Fibroblast of skin of right biceps (primary cell): Measurements from ENCODE around the gene PDGFB.

Experiments used
- DNase-seq: peaks from one replicate; pipeline ENCODE4 v3.0.0-alpha.2; 2013

The PDGFB gene

GRCh38 chr22:39244496-39245129, at the start of gene PDGFB:
Gene PDGFB (minus strand): TSS chr22:39244982. CDS start chr22:39243963, 1,019 bp downstream.
- no peak for DNase-seq

GRCh38 chr22:39293766-39294368, 49.1 kb upstream of the PDGFB start:
- no peak for DNase-seq

- DNase-seq: peak; percentile 96
Measured at GRCh38 chr22:39292561-39293074, 47.8 kb upstream of the PDGFB start.

- no peak for DNase-seq
Measured at GRCh38 chr22:39292031-39292462, 47.3 kb upstream of the PDGFB start.

- DNase-seq: no peak
Measured at GRCh38 chr22:39291523-39291922, 46.7 kb upstream of the PDGFB start.

GRCh38 chr22:39290724-39291161, 46.0 kb upstream of the PDGFB start:
- DNase-seq: peak; percentile 46

GRCh38 chr22:39289975-39290720, 45.4 kb upstream of the PDGFB start:
- DNase-seq: no peak

- DNase-seq: no peak
Measured at GRCh38 chr22:39289533-39289932, 44.8 kb upstream of the PDGFB start.

- DNase-seq: no peak
Measured at GRCh38 chr22:39288135-39288898, 43.5 kb upstream of the PDGFB start.

- DNase-seq: peak; percentile 44
Measured at GRCh38 chr22:39287076-39287725, 42.4 kb upstream of the PDGFB start.

GRCh38 chr22:39284983-39285382, 40.2 kb upstream of the PDGFB start:
- DNase-seq: no peak

- no peak for DNase-seq
Measured at GRCh38 chr22:39284142-39284980, 39.6 kb upstream of the PDGFB start.

GRCh38 chr22:39283322-39284141, 38.8 kb upstream of the PDGFB start:
- no peak for DNase-seq

- DNase-seq: no peak
Measured at GRCh38 chr22:39282645-39283321, 38.0 kb upstream of the PDGFB start.

GRCh38 chr22:39281126-39281525, 36.3 kb upstream of the PDGFB start:
- DNase-seq: no peak

GRCh38 chr22:39280250-39280649, 35.5 kb upstream of the PDGFB start:
- DNase-seq: no peak

GRCh38 chr22:39279170-39279850, 34.5 kb upstream of the PDGFB start:
- DNase-seq: no peak

GRCh38 chr22:39278040-39278439, 33.3 kb upstream of the PDGFB start:
- DNase-seq: peak; percentile 84

GRCh38 chr22:39277142-39277607, 32.4 kb upstream of the PDGFB start:
- peak; percentile 90 for DNase-seq
